WTC11 (cell line): ENCODE results near the gene LRMDA. TPM values are rescaled to one million over a fixed set of nuclear protein-coding genes. Genes with fewer than 3 reads are reported as not detected.

ENCODE experiments used
- ATAC-seq: fragments of 200-7000 bp; cut with Tn5 transposase; 2 replicates; pipeline ENCODE4 v1.10.0; 2021; ENCODE audit warnings: mild to moderate bottlenecking, moderate library complexity
- CTCF ChIA-PET: fragments of 300-600 bp; sonication (Branson Sonifier 250); formaldehyde crosslinking; loops from one replicate; lab custom pipeline; 2021; ENCODE audit warnings: antibody characterized with exemption; lab: Charles Lee
- POLR2A ChIA-PET: fragments of 350-600 bp; sonication (Branson Sonifier 250); formaldehyde crosslinking; loops from one replicate; lab custom pipeline; 2021; ENCODE audit warnings: antibody characterized with exemption; lab: Charles Lee
- DNase-seq: peaks from one replicate; pipeline ENCODE4 v3.0.0; 2021; ENCODE audit warnings: low spot score
- H3K27ac Mint-ChIP-seq: 2 replicates; pipeline ENCODE4 v1.8.0; 2021; ENCODE audit warnings: mixed read lengths
- H3K27me3 Mint-ChIP-seq: 2 replicates; pipeline ENCODE4 v1.8.0; 2021; ENCODE audit warnings: low read depth, mild to moderate bottlenecking, moderate library complexity, mixed read lengths
- H3K36me3 Mint-ChIP-seq: 2 replicates; pipeline ENCODE4 v1.8.0; 2021; ENCODE audit warnings: mixed read lengths
- H3K4me1 Mint-ChIP-seq: 2 replicates; pipeline ENCODE4 v1.8.0; 2022; ENCODE audit warnings: mixed read lengths
- H3K4me3 Mint-ChIP-seq: 2 replicates; pipeline ENCODE4 v1.8.0; 2021; ENCODE audit warnings: mild to moderate bottlenecking, moderate library complexity, mixed read lengths
- H3K9me3 Mint-ChIP-seq: 2 replicates; pipeline ENCODE4 v1.8.0; 2021; ENCODE audit warnings: mixed read lengths
- ARID4B ChIP-seq: sonication (generic); formaldehyde crosslinking; IDR thresholded peaks from 2 replicates; pipeline ENCODE4 v1.8.0; 2023; ENCODE audit warnings: missing genetic modification reagents, mild to moderate bottlenecking, borderline replicate concordance
- ATF2 ChIP-seq: sonication (generic); formaldehyde crosslinking; IDR thresholded peaks from 2 replicates; pipeline ENCODE4 v1.8.1; 2022; ENCODE audit warnings: low read depth, missing genetic modification reagents, borderline replicate concordance
- ESRRA ChIP-seq: sonication (generic); formaldehyde crosslinking; IDR thresholded peaks from 2 replicates; pipeline ENCODE4 v1.8.1; 2022; ENCODE audit warnings: mild to moderate bottlenecking, missing genetic modification reagents, borderline replicate concordance
- ETV6 ChIP-seq: sonication (generic); formaldehyde crosslinking; IDR thresholded peaks from 2 replicates; pipeline ENCODE4 v1.8.1; 2022; ENCODE audit warnings: mild to moderate bottlenecking, missing genetic modification reagents
- FOXP1 ChIP-seq: sonication (generic); formaldehyde crosslinking; IDR thresholded peaks from 2 replicates; pipeline ENCODE4 v1.8.0; 2022; ENCODE audit warnings: missing genetic modification reagents, mild to moderate bottlenecking, moderate library complexity, borderline replicate concordance
- GRHL2 ChIP-seq: fragments of 250-450 bp; sonication (Bioruptor Pico); IDR thresholded peaks from 2 replicates; pipeline ENCODE4 v1.8.0; 2022; ENCODE audit warnings: mild to moderate bottlenecking, moderate library complexity; ENCODE audit not compliant: insufficient replicate concordance, severe bottlenecking
- IRF2 ChIP-seq: sonication (generic); formaldehyde crosslinking; IDR thresholded peaks from 2 replicates; pipeline ENCODE4 v1.8.0; 2022; ENCODE audit warnings: low read depth, missing genetic modification reagents, borderline replicate concordance
- JUN ChIP-seq: sonication (generic); formaldehyde crosslinking; IDR thresholded peaks from 2 replicates; pipeline ENCODE4 v1.8.0; 2023; ENCODE audit warnings: mild to moderate bottlenecking, missing genetic modification reagents
- KAT7 ChIP-seq: sonication (generic); formaldehyde crosslinking; IDR thresholded peaks from 2 replicates; pipeline ENCODE4 v1.8.1; 2023; ENCODE audit warnings: missing genetic modification reagents, mild to moderate bottlenecking, borderline replicate concordance
- MLX ChIP-seq: sonication (generic); formaldehyde crosslinking; IDR thresholded peaks from 2 replicates; pipeline ENCODE4 v1.8.1; 2023; ENCODE audit warnings: mild to moderate bottlenecking, missing genetic modification reagents, moderate library complexity
- NFE2L1 ChIP-seq: sonication (generic); formaldehyde crosslinking; IDR thresholded peaks from 2 replicates; pipeline ENCODE4 v1.8.1; 2023; ENCODE audit warnings: missing genetic modification reagents
- OVOL2 ChIP-seq: fragments of 250-450 bp; sonication (Bioruptor Pico); IDR thresholded peaks from 2 replicates; pipeline ENCODE4 v1.9.0; 2021; ENCODE audit warnings: mild to moderate bottlenecking, borderline replicate concordance
- PRDM15 ChIP-seq: sonication (generic); formaldehyde crosslinking; IDR thresholded peaks from 2 replicates; pipeline ENCODE4 v1.8.0; 2022; ENCODE audit warnings: missing genetic modification reagents
- SMAD4 ChIP-seq: sonication (generic); formaldehyde crosslinking; IDR thresholded peaks from 2 replicates; pipeline ENCODE4 v1.8.0; 2022; ENCODE audit warnings: mild to moderate bottlenecking, missing genetic modification reagents
- TCF7 ChIP-seq: sonication (generic); formaldehyde crosslinking; IDR thresholded peaks from 2 replicates; pipeline ENCODE4 v1.8.0; 2022; ENCODE audit warnings: mild to moderate bottlenecking, low read depth, missing genetic modification reagents, moderate library complexity
- ZNF232 ChIP-seq: sonication (generic); formaldehyde crosslinking; IDR thresholded peaks from 2 replicates; pipeline ENCODE4 v1.8.0; 2022; ENCODE audit warnings: mild to moderate bottlenecking, missing genetic modification reagents
- ZNF263 ChIP-seq: sonication (generic); formaldehyde crosslinking; IDR thresholded peaks from 2 replicates; pipeline ENCODE4 v1.8.1; 2022; ENCODE audit warnings: low read depth, mild to moderate bottlenecking, moderate library complexity, missing genetic modification reagents
- ZNF416 ChIP-seq: fragments of 250-450 bp; sonication (Bioruptor Pico); IDR thresholded peaks from 2 replicates; pipeline ENCODE4 v1.9.0; 2021; ENCODE audit warnings: mild to moderate bottlenecking, inconsistent platforms
- ZNF532 ChIP-seq: fragments of 250-450 bp; sonication (Bioruptor Pico); IDR thresholded peaks from 2 replicates; pipeline ENCODE4 v1.9.0; 2021; ENCODE audit warnings: mild to moderate bottlenecking, borderline replicate concordance
- ZNF671 ChIP-seq: fragments of 250-450 bp; sonication (Bioruptor Pico); IDR thresholded peaks from 2 replicates; pipeline ENCODE4 v1.8.0; 2021; ENCODE audit warnings: mild to moderate bottlenecking
- ZSCAN18 ChIP-seq: fragments of 250-450 bp; sonication (Bioruptor Pico); IDR thresholded peaks from 2 replicates; pipeline ENCODE4 v2.1.2; 2022; ENCODE audit warnings: mild to moderate bottlenecking, moderate library complexity
- total RNA-seq: library from RNA; stranded (reverse); gene quantifications from 3 replicates; pipeline ENCODE4 v1.2.3, GENCODE V29; 2021

LRMDA gene
- total RNA-seq, 1 experiment from 2014 or later: 0.92 TPM

GRCh38 chr10:75438275-75438674 is 6.9 kb downstream of the LRMDA start (continued):
- no peak for TF ChIP-seq ZNF532

GRCh38 chr10:75439811-75440210 is 8.4 kb downstream of the LRMDA start:
- H3K4me1 Mint-ChIP-seq: peaks cover 10% of the 10 kb centered on the region
- ChIA-PET POLR2A (no interaction called here), CTCF (no interaction called here)
- peaks cover 16% of the 10 kb centered on the region for H3K36me3 Mint-ChIP-seq
- H3K27ac Mint-ChIP-seq: no peak overlapping the region
- peaks cover 25% of the 10 kb centered on the region for H3K9me3 Mint-ChIP-seq
- H3K27me3 Mint-ChIP-seq: peaks cover 77% of the 10 kb centered on the region
- no peak for DNase-seq
- TF ChIP-seq ATF2 (CRISPR knock-in tag) (no peak), GRHL2 (no peak), ESRRA (no peak), NFE2L1 (CRISPR knock-in tag) (no peak), OVOL2 (CRISPR knock-in tag) (no peak), PRDM15 (CRISPR knock-in tag) (no peak), IRF2 (CRISPR knock-in tag) (no peak), ZNF671 (CRISPR knock-in tag) (no peak), ARID4B (CRISPR knock-in tag) (no peak), SMAD4 (no peak), ZNF232 (CRISPR knock-in tag) (no peak), KAT7 (no peak), TCF7 (CRISPR knock-in tag) (no peak), JUN (no peak), FOXP1 (CRISPR knock-in tag) (no peak), ZNF416 (no peak), ZSCAN18 (CRISPR knock-in tag) (no peak), MLX (CRISPR knock-in tag) (no peak), ZNF263 (CRISPR knock-in tag) (no peak), ETV6 (CRISPR knock-in tag) (no peak)
- TF ChIP-seq, all 79 proteins: peak for 0
- ATAC-seq: no peak
- H3K4me3 Mint-ChIP-seq: no peak overlapping the region
